ENCODE results near the gene TTC29.
A peak's percentile ranks its signal among the peaks of the same experiment; 100 is the strongest.

Gene TTC29

GRCh38 chr4:146945556-146946374 is at the start of gene TTC29:
TSS of gene TTC29 (minus strand) at chr4:146945864. CDS start at chr4:146939895, 5,969 bp downstream.
- DNase-seq (ENCODE audit: low spot score): peak; percentile 96

GRCh38 chr4:146981651-146982050 is 36.0 kb upstream of the TTC29 start:
- no peak for DNase-seq (ENCODE audit: low spot score)

DNA sequence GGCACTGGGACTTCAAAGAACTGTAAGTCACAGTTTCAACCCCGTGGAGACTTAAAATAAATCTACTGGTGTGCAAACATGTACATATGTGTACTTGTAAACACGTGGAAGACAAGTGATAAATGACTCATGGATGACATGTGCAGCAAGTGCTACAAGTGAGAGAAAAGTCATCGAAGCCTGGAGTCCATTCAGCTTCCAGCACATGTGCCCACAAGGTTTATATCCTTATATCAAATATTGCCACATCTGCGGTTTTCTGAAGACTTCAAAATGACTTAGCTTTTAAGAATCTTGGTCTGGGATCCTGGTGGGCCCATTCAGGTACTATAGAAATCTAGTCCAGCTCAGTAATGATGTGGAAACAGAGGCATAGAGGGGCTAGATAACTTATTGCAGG is 33.0 kb upstream of the TTC29 start:
- no peak for DNase-seq (ENCODE audit: low spot score)

- DNase-seq (ENCODE audit: low spot score): no peak
Observed at GRCh38 chr4:146976145-146976544, 30.5 kb upstream of the TTC29 start.

DNA sequence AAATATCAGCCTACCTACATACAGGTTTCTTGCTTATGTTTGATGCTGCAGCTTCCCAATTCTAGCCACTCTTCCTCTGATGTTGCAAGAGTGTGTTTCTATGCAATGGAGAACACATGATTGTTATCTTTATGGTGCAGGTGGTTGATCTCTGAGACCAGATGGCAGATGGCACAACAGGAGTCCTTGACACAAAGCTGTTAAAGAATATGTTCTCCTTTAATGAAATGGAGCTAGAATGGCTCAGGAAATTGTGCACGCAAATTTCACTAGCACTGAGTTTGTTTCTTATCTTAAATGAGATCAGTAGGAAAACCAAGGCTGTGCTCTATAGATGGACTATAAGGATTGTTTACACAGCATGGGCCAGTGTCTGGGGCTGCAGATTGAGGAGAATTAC is 29.9 kb upstream of the TTC29 start:
- no peak for DNase-seq (ENCODE audit: low spot score)

- no peak for DNase-seq (ENCODE audit: low spot score)
Observed at GRCh38 chr4:146975036-146975435, 29.4 kb upstream of the TTC29 start.

DNA sequence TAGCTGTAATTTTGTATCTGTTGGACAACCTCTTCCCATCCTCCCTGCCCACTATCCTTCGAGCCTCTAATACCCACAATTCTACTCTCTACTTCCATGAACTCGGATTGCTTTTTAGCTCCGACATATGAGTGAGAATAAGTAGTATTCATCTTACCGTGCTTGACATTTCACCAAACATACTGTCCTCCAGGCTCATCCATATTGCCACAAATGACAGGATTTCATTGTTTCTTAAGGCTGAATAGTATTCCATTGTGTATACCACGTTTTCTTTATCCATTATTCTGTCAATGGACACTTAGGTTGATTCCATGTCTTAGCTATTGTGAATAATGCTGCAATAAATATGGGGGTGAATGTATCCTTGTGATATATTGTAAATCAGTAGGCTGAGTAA is 26.4 kb upstream of the TTC29 start:
- no peak for DNase-seq (ENCODE audit: low spot score)

DNA sequence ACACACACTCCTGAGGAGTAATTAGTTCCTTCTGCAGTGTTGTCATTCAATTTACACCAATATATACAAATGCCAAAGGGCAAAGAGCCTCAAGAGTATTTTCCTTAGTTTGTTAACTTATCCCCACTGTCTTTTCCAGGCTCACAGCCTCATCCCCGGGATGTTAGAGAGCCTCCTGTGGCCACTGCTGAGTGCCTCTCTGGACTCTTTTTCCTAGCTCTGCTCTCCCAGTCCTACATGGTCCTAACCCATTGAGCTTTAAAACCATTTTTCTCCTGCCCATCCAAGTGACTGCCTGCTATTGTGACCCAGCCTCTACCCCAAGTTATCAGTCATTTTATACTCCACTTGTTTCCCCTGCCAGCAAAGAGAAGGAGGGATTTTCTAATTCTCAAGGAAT is 23.5 kb upstream of the TTC29 start:
- no peak for DNase-seq (ENCODE audit: low spot score)

DNA sequence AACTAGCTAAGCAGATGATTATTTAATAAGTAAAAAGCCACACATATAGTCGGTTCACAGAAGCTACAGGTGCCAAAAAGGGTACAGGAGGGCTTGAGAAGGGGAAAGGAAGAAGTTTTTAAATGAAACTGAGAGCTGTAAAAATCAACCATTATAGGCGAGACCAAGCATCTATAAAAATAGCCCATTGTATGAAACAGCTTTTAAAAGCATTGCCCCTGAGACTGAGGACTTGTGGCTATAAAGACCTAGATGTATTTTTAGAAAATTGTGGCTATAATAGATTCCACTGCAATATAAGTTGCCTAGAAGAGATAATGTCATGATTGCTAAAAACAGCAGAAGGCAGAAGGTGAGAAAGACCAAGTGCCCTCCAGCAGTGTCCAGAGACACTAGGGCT is 15.0 kb upstream of the TTC29 start:
- no peak for DNase-seq (ENCODE audit: low spot score)

GRCh38 chr4:146959692-146960091 is 14.0 kb upstream of the TTC29 start:
- no peak for DNase-seq (ENCODE audit: low spot score)

DNA sequence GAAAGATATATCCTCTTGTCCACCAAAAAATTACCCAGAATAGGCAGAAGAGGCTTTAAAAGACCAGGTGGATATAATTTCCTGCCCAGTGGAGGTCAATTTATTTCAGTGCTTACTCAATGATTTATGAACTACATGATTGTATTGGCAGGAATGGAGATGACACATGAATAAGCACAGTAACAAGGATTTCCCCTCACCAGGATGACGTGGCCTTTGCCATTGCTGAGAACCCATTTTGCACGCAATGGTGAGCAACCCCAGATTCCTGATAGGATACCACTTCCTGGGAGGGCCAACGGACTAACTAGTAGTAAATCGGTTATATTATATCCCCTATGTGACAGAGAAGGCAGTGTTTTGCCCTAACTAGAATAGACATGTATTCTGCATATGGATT is 11.6 kb upstream of the TTC29 start:
- DNase-seq (ENCODE audit: low spot score): no peak

DNA sequence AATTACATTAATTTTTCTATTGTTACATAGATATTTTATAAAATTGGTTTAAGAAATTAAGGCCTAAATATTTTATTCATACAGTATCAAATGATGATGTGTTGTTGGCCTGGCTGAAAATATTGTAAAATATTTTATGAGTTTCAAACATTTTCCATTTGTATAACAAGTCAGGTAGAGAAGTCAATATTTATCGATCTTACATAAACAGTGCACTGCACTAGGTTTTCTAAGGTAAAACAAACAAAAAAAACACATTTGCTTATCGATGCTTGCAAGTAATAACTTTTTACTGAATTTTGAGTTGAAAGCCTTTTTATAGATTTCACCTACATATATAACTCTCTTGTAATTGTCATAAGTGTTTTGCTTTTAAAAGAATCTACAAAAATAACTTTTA is 7.2 kb upstream of the TTC29 start:
- DNase-seq (ENCODE audit: low spot score): no peak

GRCh38 chr4:146949559-146949958 is 3.9 kb upstream of the TTC29 start:
- no peak for DNase-seq (ENCODE audit: low spot score)

- no peak for DNase-seq (ENCODE audit: low spot score)
Observed at GRCh38 chr4:146943691-146944375, 1.8 kb downstream of the TTC29 start.

DNA sequence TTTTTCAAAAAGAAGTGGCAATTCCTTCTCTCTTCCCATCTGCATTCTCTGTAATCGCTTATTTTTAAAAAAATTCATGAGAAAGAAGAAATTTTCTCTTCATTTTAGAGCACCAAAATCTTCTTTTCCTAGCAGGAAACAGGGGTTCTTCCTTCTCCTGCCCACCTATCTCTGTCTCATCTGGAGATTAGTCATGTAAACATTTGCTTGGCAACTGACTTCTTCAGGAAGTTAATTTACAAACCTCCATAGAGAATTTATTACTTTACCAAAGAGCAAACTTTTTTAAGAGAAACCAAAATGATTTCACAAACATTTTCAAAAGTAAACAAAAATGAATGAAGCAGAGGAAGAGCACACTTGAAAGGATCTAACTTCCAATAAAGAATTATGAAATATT is 13.5 kb downstream of the TTC29 start:
- DNase-seq (ENCODE audit: low spot score): no peak

- DNase-seq (ENCODE audit: low spot score): no peak
Observed at GRCh38 chr4:146930673-146931072, 15.0 kb downstream of the TTC29 start.

- DNase-seq (ENCODE audit: low spot score): no peak
Observed at GRCh38 chr4:146927695-146928094, 18.0 kb downstream of the TTC29 start.

DNA sequence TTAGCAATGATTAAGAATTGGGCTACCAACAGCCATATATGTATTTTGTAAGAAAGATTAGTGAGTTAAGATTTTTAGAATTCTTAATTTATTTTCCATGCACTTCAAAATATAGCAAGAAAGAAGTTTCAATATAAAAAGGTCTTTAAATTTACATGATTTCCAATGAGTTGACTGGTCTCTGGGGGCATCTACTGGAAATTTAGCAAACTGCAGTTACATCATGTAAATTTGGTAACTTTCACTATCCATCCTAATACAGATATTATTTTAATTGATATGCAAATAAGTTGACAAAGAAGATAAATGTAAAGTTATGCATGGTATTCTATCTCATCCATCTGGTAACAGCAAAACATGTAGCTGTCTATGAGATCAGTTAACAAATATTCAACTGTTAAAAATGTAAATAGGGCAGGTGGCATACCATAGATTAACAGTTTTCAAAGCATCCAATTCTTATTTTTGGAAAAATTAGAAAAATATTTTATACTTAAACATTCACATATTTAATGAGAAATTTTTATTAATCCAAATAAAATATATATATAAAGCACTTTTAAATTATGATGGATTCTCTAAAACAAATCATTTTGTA is 29.1 kb downstream of the TTC29 start:
- no peak for DNase-seq (ENCODE audit: low spot score)

GRCh38 chr4:146915132-146915531 is 30.5 kb downstream of the TTC29 start:
- no peak for DNase-seq (ENCODE audit: low spot score)

DNA sequence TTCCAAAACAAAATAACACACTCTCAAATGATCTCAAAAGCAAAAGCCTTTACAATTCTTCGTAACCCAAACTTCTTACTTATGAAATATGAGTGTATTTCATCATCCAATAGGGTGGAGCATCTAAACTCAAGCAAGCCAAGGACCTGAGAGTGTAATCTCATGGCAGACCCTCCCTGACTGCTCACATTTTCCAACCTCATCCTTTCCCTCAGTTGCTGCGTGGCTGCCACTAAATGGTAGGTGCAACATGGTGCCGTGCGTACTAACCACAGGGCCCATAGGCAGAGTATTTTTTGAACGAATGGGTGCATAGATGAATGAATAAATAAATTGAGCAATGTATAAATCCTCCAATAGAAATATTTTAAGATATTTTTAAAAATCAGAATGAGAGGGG is 45.4 kb downstream of the TTC29 start:
- DNase-seq (ENCODE audit: low spot score): no peak

GRCh38 chr4:146890301-146890700 is 55.4 kb downstream of the TTC29 start:
- DNase-seq (ENCODE audit: low spot score): no peak

GRCh38 chr4:146883070-146883469 is 62.6 kb downstream of the TTC29 start:
- DNase-seq (ENCODE audit: low spot score): no peak

GRCh38 chr4:146857298-146857697 is 88.4 kb downstream of the TTC29 start:
- DNase-seq (ENCODE audit: low spot score): no peak

All from iPS-NIHi11 (cell line).